Heart right ventricle (tissue), 16 donors: ENCODE results near the gene ATP5PD. TPM values are rescaled to one million over a fixed set of nuclear protein-coding genes. Genes with fewer than 3 reads are reported as not detected.

Experiments
- ATAC-seq, 8 donors: fragments of 200-7000 bp; cut with Tn5 transposase; one replicate each; pipeline ENCODE4 v1.9.1; 2020; ENCODE audit warnings: mild to moderate bottlenecking in 8 of 8, moderate library complexity in 8 of 8, moderate number of reproducible peaks in 1 of 8
- DNase-seq, 2 donors: peaks; one replicate each; pipeline ENCODE4 v3.0.0-alpha.2; 2020
- H3K27ac ChIP-seq, 10 donors: fragments of 200-600 bp; sonication (generic) in 2 of 10; one replicate each; pipeline versions ENCODE4 v1.5.0 to v1.8.0; 2020 to 2022; ENCODE audit warnings: mild to moderate bottlenecking in 3 of 10
- H3K27me3 ChIP-seq, 7 donors: fragments of 200-600 bp; one replicate each; pipeline ENCODE4 v1.8.0; 2021 to 2022; ENCODE audit warnings: mild to moderate bottlenecking in 2 of 7
- H3K36me3 ChIP-seq, 9 donors: fragments of 200-600 bp; sonication (generic) in 1 of 9; one replicate each; pipeline versions ENCODE4 v1.5.0 to v1.8.0; 2020 to 2022; ENCODE audit warnings: mild to moderate bottlenecking in 2 of 9
- H3K4me1 ChIP-seq, 9 donors: fragments of 200-600 bp; sonication (generic) in 1 of 9; one replicate each; pipeline versions ENCODE4 v1.5.0 to v1.8.0; 2020 to 2022; ENCODE audit warnings: mild to moderate bottlenecking in 4 of 9
- H3K4me3 ChIP-seq, 10 donors: fragments of 200-600 bp; sonication (generic) in 2 of 10; one replicate each; pipeline versions ENCODE4 v1.5.0 to v1.8.0; 2020 to 2022; ENCODE audit warnings: mild to moderate bottlenecking in 7 of 10, moderate library complexity in 2 of 10
- H3K9me3 ChIP-seq, 11 donors: fragments of 200-600 bp in 10 of 11; sonication (generic) in 2 of 11; one replicate each; pipeline versions ENCODE4 v1.5.0 to v1.8.0; 2013 to 2022; ENCODE audit warnings: mild to moderate bottlenecking in 2 of 11, control low read depth in 1 of 11, moderate library complexity in 1 of 11
- WGBS, 2 donors: extraction: QIAGEN DNeasy Blood & Tissue Kit; methylation state at CpG; one replicate each; pipeline ENCODE4 v1.1.7; 2013; ENCODE audit warnings: inconsistent platforms in 1 of 2; 5-methylcytosine and 5-hydroxymethylcytosine counted together
- intact Hi-C, 10 donors: fragments of 100-400 bp; cut with DNase I; formaldehyde crosslinking; loops; one replicate each; pipeline versions ENCODE4 v1.11.1 to v1.14.2; 2022
- polyA plus RNA-seq, 2 donors: library from polyadenylated mRNA; stranded (reverse); fragments of 200-250 nt; gene quantifications; one replicate each; pipeline ENCODE4 v1.2.3, GENCODE V29; 2013
- total RNA-seq, 10 donors: library from RNA; stranded (reverse); fragmentation: NEBNext Ultra II Directional in 3 of 10; extraction: Animal tissue kit (Norgen Biotek cat#: 25700) in 3 of 10; gene quantifications; one replicate each; pipeline versions ENCODE4 v1.2.1 to v1.2.4, GENCODE V29; 2021 to 2023
- TF ChIP-seq, protein P1 (sequence below), 9 donors: fragments of 200-600 bp; sonication (generic) in 2 of 9; IDR thresholded peaks; one replicate each; pipeline versions ENCODE4 v1.5.0 to v1.8.0; 2021 to 2022; ENCODE audit warnings: antibody characterized with exemption in 9 of 9, mild to moderate bottlenecking in 5 of 9, moderate library complexity in 1 of 9
- donor health status: Arrhythmogenic right ventricular cardiomyopathy.
- donor health status: ischemic (EF 13 %, LVEDD 7.1; RV severe dilation, severe dysfunction).
- donor health status: healthy with polysubstance abuse.
- donor health status: DM: no; HTN: yes; CAD: no.
- donor health status: DM: no; HTN: no; CAD: no.
- donor health status: ischemic (EF 25% LVEDD 6.9; RV normal size, moderate dysfunction).
- donor health status: ischemic (EF 25% LVEDD 5.7; RV mildly dilated, moderate dysfunction).
- donor health status: healthy.
- donor health status: DM: yes; HTN: yes; CAD: no.
- donor health status: Ischemic cardiomyopathy.
- donor health status: ischemic (EF 35%, LVEDD 5.7; RV mildly dilated, moderate dysfunction).
- donor health status: nonischemic (EF 11% LVEDD 7.7; RV severe dilation, severe dysfunction).
- donor health status: DM: yes; HTN: yes; CAD: no.
- donor health status: PGD.
- donor health status: ischemic (EF 29% LVEDD 5.4; RV normal size, mild dysfunction).
- donor health status: nonischemic (EF 23%, LVEDD 6.1; RV moderate dilation, normal function).

ATP5PD gene
- total and polyA plus RNA-seq, 12 donors: 678 to 2,296 (median 875) TPM

DNA sequence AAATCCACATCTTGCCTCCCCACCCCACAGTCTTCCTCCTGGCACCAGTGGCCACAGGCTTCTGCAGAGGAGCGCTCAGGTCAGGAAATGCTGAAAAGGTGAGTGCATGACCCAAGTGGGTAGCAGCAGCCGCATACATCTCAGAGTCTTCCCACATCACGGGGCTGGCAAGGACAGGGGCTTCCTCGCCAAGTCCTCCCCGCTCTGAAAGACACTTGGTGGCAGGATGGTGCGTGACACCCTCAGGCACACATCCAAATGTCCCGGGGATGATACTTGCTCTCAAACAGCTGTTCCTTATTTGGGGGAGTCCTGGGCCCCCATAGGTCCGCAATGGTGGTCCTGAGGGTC, 32.2 kb upstream of the ATP5PD start:
- no peak for ATAC-seq
- Histone ChIP-seq H3K9me3 (no peaks in the 10 kb centered on the region), H3K36me3 (no peaks in the 10 kb centered on the region), H3K27me3 (no peaks in the 10 kb centered on the region), H3K4me1 (peaks cover 7 to 46% (median 30%) of the 10 kb centered on the region in 9 donors), H3K27ac (peak overlapping the region in 4 of 10 donors; percentile 87 to 90 (median 89)), H3K4me3 (no peak overlapping the region)
- TF ChIP-seq, protein P1, sequence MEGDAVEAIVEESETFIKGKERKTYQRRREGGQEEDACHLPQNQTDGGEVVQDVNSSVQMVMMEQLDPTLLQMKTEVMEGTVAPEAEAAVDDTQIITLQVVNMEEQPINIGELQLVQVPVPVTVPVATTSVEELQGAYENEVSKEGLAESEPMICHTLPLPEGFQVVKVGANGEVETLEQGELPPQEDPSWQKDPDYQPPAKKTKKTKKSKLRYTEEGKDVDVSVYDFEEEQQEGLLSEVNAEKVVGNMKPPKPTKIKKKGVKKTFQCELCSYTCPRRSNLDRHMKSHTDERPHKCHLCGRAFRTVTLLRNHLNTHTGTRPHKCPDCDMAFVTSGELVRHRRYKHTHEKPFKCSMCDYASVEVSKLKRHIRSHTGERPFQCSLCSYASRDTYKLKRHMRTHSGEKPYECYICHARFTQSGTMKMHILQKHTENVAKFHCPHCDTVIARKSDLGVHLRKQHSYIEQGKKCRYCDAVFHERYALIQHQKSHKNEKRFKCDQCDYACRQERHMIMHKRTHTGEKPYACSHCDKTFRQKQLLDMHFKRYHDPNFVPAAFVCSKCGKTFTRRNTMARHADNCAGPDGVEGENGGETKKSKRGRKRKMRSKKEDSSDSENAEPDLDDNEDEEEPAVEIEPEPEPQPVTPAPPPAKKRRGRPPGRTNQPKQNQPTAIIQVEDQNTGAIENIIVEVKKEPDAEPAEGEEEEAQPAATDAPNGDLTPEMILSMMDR (IDR thresholded peaks at IDR 0.05): no peak
- intact Hi-C loops: loop anchor here in 1 of 10 donors (5.0 kb wide), 1 partner anchor 33 kb away; no protein-coding TSS in a partner anchor
- 71% methylated on average over 8 of the region's 8 CpGs for WGBS, 2 donors
- no peak for DNase-seq

DNA sequence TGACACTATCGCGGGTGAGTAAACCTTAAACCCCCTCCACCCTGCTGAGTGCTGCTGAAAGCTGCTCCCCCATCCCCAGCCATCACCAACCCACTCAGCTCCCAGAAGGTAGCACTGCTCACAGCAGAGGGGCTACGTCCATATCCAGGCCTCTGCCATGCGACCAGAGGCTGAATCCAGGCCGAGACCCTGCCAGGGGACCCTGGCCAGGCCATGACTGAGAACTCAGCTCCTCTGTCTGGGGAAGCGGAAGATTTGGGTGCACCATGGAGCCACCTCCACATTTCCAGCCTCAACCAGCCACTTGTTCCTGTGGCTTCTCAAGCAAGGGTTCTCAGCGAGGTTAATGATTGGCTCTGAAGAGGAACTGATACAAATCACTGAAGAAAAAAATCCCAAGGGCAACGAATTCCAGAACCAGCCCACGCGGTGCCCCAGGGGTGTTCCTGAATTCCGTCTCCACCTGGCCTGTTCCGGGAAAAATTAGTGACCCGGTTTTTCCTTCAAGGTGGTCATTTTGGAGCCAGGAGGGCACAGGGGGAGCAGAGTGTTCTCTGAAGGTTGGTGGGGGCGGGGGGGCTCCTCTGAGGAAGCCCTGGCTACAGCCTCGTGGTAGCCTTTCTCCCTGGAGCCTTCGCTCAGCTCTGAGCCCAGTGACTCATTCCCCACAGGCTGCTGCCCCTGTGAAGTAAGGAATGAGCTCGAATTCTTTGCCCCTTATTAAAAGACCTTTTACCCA, 31.7 kb upstream of the ATP5PD start:
- no peak for DNase-seq
- intact Hi-C loops: loop anchor here in 1 of 10 donors (5.0 kb wide), 1 partner anchor 34 kb away; no protein-coding TSS in a partner anchor
- TF ChIP-seq, protein P1 (IDR thresholded peaks at IDR 0.05): no peak
- H3K4me1 ChIP-seq: peaks cover 7 to 41% (median 28%) of the 10 kb centered on the region in 9 donors
- H3K27ac ChIP-seq: peak overlapping the region; percentile 70 to 90 (median 88)
- H3K9me3 ChIP-seq: no peaks in the 10 kb centered on the region
- peak in 4 of 8 donors; percentile 5 to 19 (median 12) for ATAC-seq
- no peaks in the 10 kb centered on the region for H3K36me3 ChIP-seq
- H3K27me3 ChIP-seq: no peaks in the 10 kb centered on the region
- H3K4me3 ChIP-seq: peak overlapping the region in 1 of 10 donors; percentile 53
- WGBS, 2 donors: 76% methylated on average over 17 of the region's 17 CpGs

DNA sequence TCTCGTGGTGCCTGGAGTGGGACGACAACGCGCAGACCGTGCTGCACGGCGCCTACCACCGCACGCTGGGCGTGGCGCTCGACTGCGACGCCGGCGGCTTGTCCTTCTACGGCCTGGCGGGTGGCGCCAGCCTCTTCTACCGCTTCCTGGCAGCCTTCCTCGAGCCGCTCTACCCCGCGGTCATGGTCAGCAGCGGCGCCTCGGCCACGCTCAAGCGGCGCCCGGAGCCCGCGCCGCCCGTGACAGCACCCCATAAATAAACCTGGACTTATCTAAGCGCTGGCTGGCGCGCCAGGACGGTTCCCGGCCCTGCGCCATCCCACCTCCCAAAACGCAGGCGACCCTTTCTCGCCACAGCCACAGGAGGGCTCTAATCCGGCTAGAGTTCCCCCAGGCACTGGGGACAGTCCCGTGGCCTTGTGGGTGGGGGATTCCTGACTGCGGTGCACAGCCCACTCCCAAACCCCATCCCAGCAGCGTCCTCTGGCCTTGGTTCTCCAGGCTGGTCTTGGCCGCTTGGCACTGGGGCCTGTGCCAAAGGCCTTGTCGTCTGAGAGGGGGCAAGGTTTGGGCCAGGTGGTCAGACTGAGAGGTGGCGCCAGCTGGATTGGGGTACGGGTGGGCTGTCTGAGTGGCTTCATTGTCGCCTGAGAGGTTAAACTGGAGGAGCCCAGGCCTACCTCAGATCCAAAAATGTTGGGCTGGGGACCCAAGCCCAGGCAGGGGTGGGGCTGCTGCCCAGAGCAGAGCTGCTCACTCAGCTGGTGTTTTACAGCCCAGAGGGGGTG, 30.9 kb upstream of the ATP5PD start:
- Histone ChIP-seq H3K4me3 (peak overlapping the region in 9 of 10 donors; percentile 24 to 57 (median 53)), H3K36me3 (no peaks in the 10 kb centered on the region), H3K27me3 (no peaks in the 10 kb centered on the region), H3K9me3 (no peaks in the 10 kb centered on the region), H3K27ac (peak overlapping the region; percentile 70 to 90 (median 88)), H3K4me1 (peaks cover 7 to 42% (median 28%) of the 10 kb centered on the region in 9 donors)
- 5 to 7% methylated on average over 50 to 53 of the region's 53 CpGs for WGBS, 2 donors
- ATAC-seq: peak; percentile 87 to 93 (median 90)
- TF ChIP-seq, protein P1 (IDR thresholded peaks at IDR 0.05): peak in 7 of 9 donors; percentile 25 to 59 (median 35)
- peak; percentile 78 to 84 for DNase-seq
- intact Hi-C loops: loop anchor here in 1 of 10 donors (5.0 kb wide), 1 partner anchor 35 kb away; no protein-coding TSS in a partner anchor

DNA sequence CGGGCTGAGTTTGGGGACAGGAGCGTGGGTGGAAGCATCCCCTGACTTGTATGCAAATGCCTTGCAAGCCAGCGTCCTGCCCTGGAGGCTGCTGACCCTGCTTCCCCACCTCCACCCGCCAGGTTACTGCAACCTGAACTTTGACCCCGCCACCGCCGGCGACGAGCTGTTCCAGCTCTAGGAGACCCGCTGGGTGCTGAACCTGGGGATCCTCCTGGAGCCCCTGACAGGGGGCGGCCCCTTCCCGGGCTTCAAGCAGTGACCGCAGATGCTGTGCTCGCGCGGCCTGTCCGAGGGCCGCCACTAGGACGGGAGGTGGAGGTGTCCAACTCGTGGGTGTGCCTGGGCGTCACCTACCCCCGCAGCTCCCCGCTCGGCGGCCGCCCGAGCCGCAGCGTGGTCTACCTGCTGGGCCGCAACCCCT, 30.3 kb upstream of the ATP5PD start:
- peak in 4 of 8 donors; percentile 1 to 62 (median 14) for ATAC-seq
- TF ChIP-seq, protein P1 (IDR thresholded peaks at IDR 0.05): no peak
- whole genome bisulfite sequencing, 2 donors: 30 to 36% methylated on average over 26 to 30 of the region's 30 CpGs

More for the DNA sequence above, 30.3 kb upstream of the ATP5PD start:
- peak overlapping the region in 9 of 10 donors; percentile 24 to 57 (median 53) for H3K4me3 ChIP-seq
- no peaks in the 10 kb centered on the region for H3K36me3 ChIP-seq
- H3K27ac ChIP-seq: peak overlapping the region; percentile 70 to 90 (median 88)
- no peaks in the 10 kb centered on the region for H3K27me3 ChIP-seq
- DNase-seq: no peak
- H3K4me1 ChIP-seq: peaks cover 7 to 48% (median 33%) of the 10 kb centered on the region in 9 donors
- intact Hi-C loops: loop anchor here in 1 of 10 donors (5.0 kb wide), 1 partner anchor 35 kb away; no protein-coding TSS in a partner anchor
- no peaks in the 10 kb centered on the region for H3K9me3 ChIP-seq
